Measurements from ENCODE around the gene PGF. TPM values are rescaled to one million over a fixed set of nuclear protein-coding genes. Genes with fewer than 3 reads are reported as not detected.

The PGF gene
- total RNA-seq = 2.7 and 3.5 TPM in 2 replicates

DNA sequence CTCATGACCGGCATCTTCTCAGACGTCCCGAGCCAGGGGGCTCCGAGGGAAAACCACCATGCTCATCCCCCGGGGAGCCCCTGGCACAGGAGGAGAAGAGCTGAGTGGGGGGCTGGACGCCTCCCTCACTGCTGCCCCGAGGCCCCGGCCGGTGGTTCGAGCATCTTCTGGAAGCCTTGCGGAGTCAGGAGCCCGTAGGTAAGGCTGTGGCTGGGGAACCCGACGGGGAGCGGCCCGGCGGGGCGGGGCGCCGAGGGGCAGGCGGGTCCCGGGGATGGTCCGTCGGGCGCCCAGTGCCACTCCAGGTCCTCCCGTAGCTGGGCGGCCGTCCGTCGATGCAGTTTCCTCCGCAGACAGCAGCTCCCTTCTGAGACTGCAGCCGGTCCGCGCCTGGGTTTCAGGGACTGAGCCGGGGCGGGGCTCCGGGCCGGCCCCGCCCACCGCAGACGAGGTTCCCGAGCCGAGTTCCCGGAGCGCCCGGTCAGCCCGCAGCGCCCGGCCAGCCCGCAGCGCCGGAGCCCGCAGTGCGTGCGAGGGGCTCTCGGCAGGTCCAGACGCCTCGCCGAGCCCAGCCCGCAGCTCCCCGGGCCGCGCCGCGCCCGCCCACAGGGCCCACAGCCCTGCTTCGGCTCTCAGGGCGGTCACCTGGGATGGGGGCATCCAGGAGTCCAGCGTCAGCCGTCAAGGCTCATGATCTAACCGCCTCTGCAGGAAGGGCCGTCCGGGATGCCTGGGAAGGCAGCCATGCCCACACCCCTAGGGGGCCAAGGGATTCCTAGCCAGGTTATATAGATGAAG, at the start of gene PGF:
Gene PGF, minus strand, starts transcription at position 369 of the 798 bp plus-strand sequence. Its CDS starts 355 bp downstream, at position 14.

DNA sequence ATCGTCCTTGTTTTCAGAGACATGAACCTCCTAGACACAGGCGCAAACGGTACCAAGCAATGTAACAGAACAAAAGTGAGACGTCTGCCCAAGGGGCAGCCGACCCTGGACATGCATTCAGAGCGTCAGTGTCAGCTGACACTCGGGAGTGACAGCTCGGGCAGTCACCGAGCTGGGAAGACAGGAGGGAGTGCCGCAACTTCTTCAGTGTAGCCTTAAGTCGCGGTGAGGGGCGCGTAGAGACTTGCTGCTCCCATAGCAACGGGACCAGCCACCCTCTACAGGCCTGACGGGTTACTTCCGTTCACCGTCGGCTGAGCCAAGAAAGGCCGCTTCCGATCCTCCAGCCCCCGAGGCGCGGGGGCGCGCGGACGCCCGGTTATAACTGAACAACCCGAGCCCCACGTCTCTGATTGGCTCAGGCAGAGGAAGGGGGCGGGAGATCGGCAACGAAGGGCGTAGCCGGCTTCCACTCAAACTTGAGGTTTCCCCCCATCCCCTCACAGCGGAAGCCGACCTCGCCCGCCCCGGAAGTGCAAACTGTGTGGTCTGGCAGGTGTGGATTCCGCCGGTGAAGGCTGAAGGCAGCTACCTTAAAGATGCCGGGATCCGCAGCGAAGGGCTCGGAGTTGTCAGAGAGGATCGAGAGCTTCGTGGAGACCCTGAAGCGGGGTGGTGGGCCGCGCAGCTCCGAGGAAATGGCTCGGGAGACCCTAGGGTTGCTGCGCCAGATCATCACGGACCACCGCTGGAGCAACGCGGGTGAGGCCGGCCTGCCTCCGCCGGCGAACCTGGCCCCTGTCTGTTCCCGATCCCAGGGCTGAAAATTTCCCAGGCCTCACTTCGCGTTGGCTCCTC, 47.2 kb upstream of the PGF start, which contains the start of gene EIF2B2:
Gene EIF2B2, plus strand, starts transcription at position 530 of the 858 bp plus-strand sequence. Its CDS starts 70 bp downstream, at position 600.

DNA sequence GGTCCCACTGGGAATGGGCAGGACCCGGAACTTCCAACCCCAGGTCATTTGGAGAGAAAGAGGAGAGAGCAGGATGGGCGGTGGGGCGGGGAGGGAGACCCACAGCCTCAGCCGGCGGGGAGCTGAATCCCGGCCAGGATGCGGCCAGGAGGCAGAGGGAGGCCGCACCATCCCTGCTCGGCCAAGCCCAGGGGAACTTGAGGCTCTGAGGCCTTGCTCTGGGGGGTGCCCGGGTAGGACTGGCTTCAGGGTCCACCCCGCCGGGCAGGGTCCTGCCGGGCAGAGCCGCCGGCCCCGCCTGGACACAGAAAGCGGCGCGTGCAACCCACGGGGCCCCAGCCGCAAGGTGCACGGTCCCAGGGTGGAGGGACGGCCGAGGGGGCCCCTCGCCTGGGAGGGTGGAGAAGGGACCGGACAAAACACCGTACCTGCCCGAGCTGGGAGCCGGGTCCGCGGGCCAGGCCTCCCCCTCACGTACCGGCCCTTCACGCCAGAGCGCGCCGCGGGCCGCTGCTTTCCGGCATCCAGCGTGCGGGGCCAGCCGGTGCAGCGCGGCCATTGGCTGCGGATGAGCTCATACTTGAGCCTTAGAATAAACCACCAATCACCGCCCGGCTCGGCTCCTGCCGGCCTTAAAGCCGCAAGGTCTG, 32.5 kb downstream of the PGF start, which contains the start of gene RPS6KL1:
Gene RPS6KL1, minus strand, starts transcription at position 509 of the 650 bp plus-strand sequence. CDS start 1,719 bp downstream, outside the sequence.

Other genes with a start within 250 kb of the PGF start
- gene AREL1, start 242.5 kb downstream of the PGF start, total RNA-seq = 26.4 and 30.1 TPM in 2 replicates
- gene FCF1, start 242.5 kb downstream of the PGF start, total RNA-seq = 33.2 and 44.9 TPM in 2 replicates
- gene YLPM1, start 192.3 kb downstream of the PGF start, total RNA-seq = 30.2 and 37.4 TPM in 2 replicates
- gene PROX2, start 79.5 kb downstream of the PGF start, total RNA-seq = not detected in 2 replicates
- 63.0 and 88.6 TPM in 2 replicates for gene DLST, start 73.7 kb downstream of the PGF start, total RNA-seq
- 1.1 and 1.7 TPM in 2 replicates for gene RPS6KL1, start 32.3 kb downstream of the PGF start, total RNA-seq
- gene EIF2B2, start 47.3 kb upstream of the PGF start, total RNA-seq = 51.5 and 74.6 TPM in 2 replicates
- gene MLH3, start 95.9 kb upstream of the PGF start, total RNA-seq = 29.9 and 35.6 TPM in 2 replicates
- 9.1 and 15.2 TPM in 2 replicates for gene ACYP1, start 108.4 kb upstream of the PGF start, total RNA-seq
- gene ZC2HC1C, start 114.0 kb upstream of the PGF start, total RNA-seq = 1.8 and 1.9 TPM in 2 replicates
- 50.1 and 57.4 TPM in 2 replicates for gene NEK9, start 171.5 kb upstream of the PGF start, total RNA-seq
- gene TMED10, start 221.0 kb upstream of the PGF start, total RNA-seq = 325 and 376 TPM in 2 replicates

Measured in uterine smooth muscle cell (primary cell).